ENCODE results near the gene DOP1A. TPM values are rescaled to one million over a fixed set of nuclear protein-coding genes. Genes with fewer than 3 reads are reported as not detected.

DOP1A gene
- total RNA-seq: 30.6 and 36.1 TPM in 2 replicates

GRCh38 chr6:83067448-83068439, at the start of gene DOP1A:
Gene DOP1A (plus strand): TSS chr6:83067671. CDS start chr6:83096978, 29,307 bp downstream.

DNA sequence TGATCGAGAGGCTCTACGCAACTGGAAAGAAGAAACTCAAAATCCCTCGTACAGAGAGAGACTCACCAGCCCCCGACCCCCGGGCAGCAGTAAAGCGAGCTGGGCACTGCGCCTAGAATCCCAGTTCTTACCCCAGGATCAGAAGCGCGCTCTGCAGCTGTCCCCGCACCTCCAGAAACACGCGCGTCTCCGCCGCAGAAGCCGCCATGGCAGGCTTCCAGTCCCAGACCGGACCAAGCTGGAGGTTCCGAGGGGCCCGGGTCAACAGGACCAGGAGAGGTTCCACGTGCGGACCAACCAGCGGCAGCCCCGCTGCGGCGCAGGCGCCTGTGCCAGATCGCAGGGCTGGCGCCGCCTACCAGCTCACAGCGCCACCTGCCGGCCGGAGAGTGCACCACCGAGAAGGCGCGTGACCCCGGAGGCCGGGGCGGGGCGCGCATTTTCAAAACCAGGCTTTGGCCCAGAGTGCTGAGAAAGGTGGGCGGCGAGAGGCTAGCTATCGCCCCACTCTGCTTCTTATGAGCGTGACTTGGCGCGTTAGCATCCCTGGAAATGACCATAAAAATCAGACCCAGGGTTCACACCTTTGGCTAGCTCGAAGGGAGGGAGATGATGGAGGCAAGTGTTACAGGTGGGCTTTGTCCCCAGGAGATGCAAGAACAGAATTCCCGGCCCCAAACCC, 1.8 kb upstream of the DOP1A start, which contains the start of gene UBE3D:
UBE3D (minus strand) TSS at position 331 of the 682 bp plus-strand sequence; CDS start at position 208, 123 bp downstream.

GRCh38 chr6:83192871-83193746, 125.6 kb downstream of the DOP1A start, which contains the start of the genes PGM3 and RWDD2A:
Gene PGM3 (minus strand): TSS chr6:83193265. CDS start chr6:83191012, 2,253 bp downstream.
Gene RWDD2A (plus strand): TSS chr6:83193357. CDS start chr6:83194452, 1,095 bp downstream.

Other genes starting within 250 kb of the DOP1A start
- 4.0 and 4.2 TPM in 2 replicates for gene UBE3D, start 1.8 kb upstream of the DOP1A start, total RNA-seq
- gene PGM3, start 125.6 kb downstream of the DOP1A start, total RNA-seq: 109 and 120 TPM in 2 replicates
- 5.0 and 5.7 TPM in 2 replicates for gene RWDD2A, start 125.7 kb downstream of the DOP1A start, total RNA-seq